Ishikawa (cell line): Measurements from ENCODE around the gene ZNF219.

Source experiments
- CREB1 ChIP-seq: IDR thresholded peaks from 2 replicates; pipeline ENCODE4 v1.6.1; 2012; ENCODE audit warnings: low read depth
- EP300 ChIP-seq: IDR thresholded peaks from 2 replicates; pipeline ENCODE4 v1.6.1; 2012; ENCODE audit warnings: borderline replicate concordance
- FOXM1 ChIP-seq: IDR thresholded peaks from 2 replicates; pipeline ENCODE4 v1.6.1; 2012; ENCODE audit warnings: low read depth, borderline replicate concordance
- REST ChIP-seq: IDR thresholded peaks from 2 replicates; pipeline ENCODE4 v1.6.1; 2012; ENCODE audit warnings: low read depth, mild to moderate bottlenecking
- USF1 ChIP-seq: IDR thresholded peaks from 2 replicates; pipeline ENCODE4 v1.6.1; 2012
- YY1 ChIP-seq: IDR thresholded peaks from 2 replicates; pipeline ENCODE4 v1.6.1; 2012; ENCODE audit warnings: low read depth

GRCh38 chr14:21081521-21082142 is 16.8 kb downstream of the ZNF219 start:
- TF ChIP-seq USF1 = no peak
- TF ChIP-seq CREB1 = no peak
- no peak for TF ChIP-seq EP300
- no peak for TF ChIP-seq YY1
- no peak for TF ChIP-seq FOXM1
- no peak for TF ChIP-seq REST
